Measurements from ENCODE around the gene CIAO2B.

The CIAO2B gene

DNA sequence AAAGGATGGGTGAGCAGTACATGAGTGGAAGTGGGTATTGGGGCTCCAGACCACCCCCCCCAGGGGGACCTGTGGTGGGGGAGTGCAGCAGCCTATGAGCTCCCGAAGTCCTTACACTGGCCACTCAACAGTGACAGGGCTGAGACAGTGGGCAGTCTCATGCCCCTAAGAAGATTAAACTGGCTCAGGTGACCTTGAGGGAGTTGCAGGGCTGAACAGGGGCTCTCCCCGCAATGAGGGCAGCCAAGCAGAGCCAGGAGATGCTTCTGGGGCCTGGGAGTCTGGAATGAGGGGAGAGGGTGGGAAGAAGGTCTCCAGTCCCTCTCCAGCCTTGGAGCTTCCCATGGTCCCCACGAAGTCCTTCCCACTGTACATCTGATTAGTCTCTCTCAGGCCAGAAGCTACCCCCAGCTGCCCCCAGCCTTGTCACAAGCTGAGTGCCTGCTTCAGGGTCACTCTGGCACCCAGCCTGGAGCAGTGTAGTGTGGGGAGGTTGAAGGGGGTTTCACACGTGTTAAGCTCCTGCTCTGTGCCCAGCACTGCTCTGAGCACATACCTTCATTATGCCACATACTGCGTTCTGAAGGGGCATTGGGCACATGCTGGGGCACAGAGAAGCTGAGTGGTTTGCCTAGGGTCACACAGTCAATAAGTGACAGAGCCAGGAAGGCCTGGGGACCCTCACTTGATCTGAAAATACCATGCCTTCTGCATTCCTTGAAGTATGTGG lies 14.5 kb downstream of the CIAO2B start:
- no peak for DNase-seq

- no peak for DNase-seq
These were observed 15.2 kb downstream of the CIAO2B start, which contains the start of gene CDH16 for GRCh38 chr16:66918803-66919568. Gene CDH16, minus strand, starts transcription at chr16:66918885. Its CDS starts 820 bp downstream, at chr16:66918065.

DNA sequence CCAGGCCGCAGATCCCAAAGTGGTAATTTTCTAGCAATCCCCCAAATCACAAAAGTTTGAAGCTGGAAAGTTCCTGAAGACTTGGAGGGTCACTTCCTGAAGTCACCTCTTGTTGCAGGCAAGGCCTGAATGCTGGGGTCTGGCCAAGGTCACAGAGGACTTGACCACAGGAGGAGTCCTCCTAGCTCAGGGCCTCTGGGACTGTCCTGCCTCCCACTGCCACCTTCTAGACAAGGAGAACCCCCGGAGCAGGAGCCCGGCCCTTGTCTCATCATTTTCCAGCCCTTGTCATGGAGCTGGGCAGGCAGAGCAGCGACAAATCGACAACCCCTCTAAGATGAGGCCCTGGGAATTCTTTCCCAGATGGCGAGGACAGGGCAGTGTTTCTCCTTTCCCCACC lies 15.8 kb downstream of the CIAO2B start:
- no peak for DNase-seq

DNA sequence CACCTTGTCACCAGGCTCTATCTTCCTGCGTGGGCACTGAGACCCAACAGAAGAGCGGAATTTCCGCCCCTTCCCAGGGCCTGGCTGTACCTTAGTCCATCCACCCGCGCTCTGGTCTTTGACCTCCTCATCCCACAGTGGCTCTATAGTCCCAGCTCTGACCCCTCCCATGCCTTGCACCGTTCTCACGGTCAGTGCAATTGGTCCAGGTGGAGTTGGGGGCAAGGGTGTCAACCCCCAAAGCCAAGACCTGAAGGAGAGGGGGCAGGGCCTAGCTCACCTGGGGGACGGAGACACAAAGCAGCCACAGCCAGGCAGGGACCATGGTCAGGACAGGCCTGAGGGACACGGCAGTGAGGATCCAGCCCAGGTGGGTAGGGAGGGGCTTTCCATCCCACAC lies 16.5 kb downstream of the CIAO2B start:
- no peak for DNase-seq

DNA sequence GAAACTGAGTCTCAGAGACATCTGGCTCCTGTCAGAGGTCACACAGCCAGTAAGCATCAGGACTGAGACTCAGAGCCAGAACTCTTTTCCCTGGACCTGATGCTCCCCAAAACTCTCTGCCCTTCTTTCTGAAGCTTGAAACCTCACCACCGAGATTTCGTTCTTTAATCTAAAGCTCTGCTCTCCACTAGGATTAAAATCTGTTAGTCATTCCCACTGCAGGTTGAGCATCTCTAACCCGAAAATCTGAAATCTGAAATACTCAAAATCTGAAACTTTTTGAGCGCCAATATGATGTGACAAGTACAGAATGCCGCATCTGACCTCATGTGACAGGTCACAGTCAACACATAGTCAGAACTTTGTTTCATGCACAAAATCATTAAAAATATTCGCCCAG lies 17.7 kb downstream of the CIAO2B start:
- no peak for DNase-seq

DNA sequence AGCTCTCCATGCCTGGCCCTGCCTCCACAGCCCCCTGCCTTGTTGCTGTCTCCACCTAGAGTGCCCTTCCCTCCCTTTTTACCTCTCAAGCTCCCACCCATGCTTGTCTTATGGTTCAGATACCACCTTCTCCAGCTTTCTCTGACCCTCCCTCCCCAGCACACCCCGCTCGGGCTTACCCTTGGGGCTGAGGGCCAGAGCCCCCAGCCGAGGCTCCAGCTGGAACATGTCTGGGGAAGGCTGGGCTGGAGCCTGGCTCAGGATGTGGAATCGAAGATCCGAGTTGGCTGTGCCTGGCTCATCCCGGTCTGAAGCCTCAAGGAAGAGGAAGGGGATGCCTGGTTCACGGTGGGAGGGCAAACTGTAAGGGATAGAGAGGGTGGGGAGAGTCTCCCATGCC lies 19.2 kb downstream of the CIAO2B start:
- no peak for DNase-seq

- no peak for DNase-seq
These were observed 19.7 kb downstream of the CIAO2B start for GRCh38 chr16:66914541-66914940.

GRCh38 chr16:66913711-66914110 lies 20.5 kb downstream of the CIAO2B start:
- DNase-seq = no peak

- DNase-seq = no peak
These were observed 21.1 kb downstream of the CIAO2B start for GRCh38 chr16:66913081-66913480.

GRCh38 chr16:66911801-66912200 lies 22.4 kb downstream of the CIAO2B start:
- no peak for DNase-seq

GRCh38 chr16:66911112-66911511 lies 23.1 kb downstream of the CIAO2B start:
- no peak for DNase-seq

DNA sequence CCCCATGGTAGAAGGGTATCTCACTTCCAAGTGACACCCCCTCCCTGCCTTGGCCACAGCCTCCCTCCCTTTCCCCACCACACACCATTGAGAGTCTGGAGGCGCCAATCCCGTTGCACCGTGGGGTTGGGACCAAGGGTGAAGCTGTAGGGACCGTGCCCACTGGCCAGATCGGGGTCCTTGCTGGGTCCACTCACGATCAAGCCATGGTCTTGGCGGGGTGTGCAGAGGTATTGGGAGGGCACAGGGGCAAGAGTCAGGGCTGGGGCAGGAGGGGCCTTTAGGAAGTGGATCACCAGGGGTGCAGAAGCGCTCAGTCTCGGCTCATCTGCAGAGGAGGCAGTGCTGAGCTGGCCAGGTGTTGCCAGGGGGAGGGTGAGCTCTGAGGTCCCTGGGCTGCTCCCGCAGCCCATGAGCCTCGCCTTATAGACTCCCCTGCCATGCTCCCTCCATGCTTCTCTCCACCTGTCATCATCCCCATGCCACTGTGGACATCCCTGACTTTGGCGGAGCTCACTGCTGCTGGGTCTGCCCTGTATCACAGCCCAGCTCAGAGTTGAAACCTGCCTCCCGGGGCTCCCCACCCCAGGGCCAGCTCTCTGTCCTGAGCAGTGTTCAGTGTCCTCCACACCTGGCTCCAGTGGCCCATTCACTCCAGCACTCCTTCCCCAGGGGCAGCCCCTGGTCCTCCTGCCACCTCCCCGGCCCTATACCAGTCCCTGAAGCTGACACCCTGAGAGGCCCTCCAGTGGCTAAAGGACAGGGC lies 23.8 kb downstream of the CIAO2B start:
- no peak for DNase-seq

- DNase-seq = no peak
These were observed 25.2 kb downstream of the CIAO2B start for GRCh38 chr16:66908762-66909559.

DNA sequence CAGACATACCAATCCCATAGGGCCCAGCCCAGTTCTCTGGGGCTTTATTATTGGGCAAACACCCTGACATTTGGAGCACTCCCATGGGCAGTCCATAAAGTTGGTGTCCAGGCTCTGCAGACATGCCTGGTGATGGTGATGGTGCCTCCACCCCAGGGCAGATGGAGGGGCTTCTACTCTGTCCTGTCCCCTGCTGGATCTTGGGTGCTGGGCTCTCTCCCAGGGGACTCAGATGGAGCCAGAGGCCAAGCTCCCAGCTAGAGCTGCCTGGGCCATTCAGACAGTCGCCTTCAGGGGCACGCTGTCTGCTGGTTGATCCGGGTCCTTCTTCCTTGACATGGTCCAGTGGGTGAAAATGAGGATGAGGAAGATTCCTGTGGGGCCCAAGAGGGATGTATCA lies 26.1 kb downstream of the CIAO2B start:
- DNase-seq = no peak

DNA sequence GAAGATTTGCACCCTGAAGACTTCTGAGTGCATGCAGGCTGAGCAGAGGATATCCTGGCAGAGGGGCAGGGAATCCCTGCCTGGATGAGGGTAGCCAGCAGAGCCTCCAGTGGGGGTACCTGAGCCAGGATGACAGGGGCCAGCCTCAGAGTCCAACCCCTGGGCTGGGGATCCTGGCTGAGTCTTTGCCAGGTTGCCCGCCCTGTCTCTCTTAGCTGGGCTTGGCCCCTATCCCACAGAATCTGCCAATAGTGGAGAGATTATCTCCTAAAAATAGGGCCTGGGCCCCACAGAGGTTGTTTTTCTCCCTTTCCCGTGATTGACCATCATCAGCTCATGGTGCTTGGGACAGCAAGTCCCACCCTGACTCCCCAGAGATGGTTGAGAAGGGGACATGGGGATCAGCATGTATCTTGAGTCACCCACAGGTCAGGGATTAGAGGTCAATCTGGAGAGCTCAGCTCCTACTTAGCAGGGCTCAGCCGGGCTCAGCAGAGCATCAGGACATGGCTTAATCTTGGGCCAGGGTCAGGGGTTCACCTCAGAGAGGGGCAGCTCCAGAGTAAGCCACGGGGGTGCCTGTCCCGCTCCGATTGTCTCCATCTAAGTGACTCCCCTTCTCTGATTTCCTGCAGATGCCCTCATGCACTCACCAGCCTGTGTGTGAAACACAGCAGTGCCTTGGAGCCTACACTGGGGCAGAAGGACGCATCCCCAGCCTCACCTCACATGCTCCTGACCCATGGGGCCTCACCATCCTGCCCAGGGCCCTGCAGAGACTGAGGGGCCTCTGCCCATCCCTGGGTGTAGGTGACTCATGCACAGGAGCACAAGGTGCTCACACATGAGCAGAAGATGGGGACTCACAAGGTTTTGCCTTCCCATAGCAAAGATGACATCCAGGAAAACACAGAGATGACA lies 27.0 kb downstream of the CIAO2B start:
- DNase-seq = no peak

GRCh38 chr16:66905633-66906539 lies 28.3 kb downstream of the CIAO2B start:
- DNase-seq = no peak

- no peak for DNase-seq
These were observed 29.2 kb downstream of the CIAO2B start for GRCh38 chr16:66904846-66905632.

DNA sequence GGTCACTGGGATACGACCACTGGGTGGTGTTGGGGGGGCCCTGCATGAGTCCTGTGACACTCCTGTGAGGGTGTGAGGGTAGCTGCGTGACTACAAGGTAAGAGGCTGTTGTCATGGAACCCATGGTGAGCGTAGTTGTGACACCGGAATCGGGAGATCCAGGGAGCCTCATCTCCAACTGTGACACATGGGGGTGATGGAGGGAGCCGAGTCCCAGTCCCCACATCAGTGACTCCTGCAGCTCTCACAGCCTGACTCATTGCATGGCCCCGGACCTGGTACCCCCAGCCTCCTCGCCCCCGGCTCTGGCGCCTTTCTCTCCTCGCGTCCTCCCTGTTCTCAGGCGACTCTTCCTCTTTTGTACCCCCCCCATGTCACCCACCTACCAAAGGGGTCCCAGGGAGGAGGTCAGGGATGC lies 29.8 kb downstream of the CIAO2B start:
- no peak for DNase-seq

- DNase-seq = no peak
These were observed 30.4 kb downstream of the CIAO2B start for GRCh38 chr16:66903544-66904427.
